MM.1S (cell line): Measurements from ENCODE around the gene TBC1D28.
"Not testable (repeated sequence)": the region's sequence is repeated elsewhere in the genome, so short reads cannot be mapped to it uniquely, and the experiment has no call there.

Source experiments
- CTCF ChIP-seq: fragments of 300-600 bp; sonication (generic); IDR thresholded peaks from 2 replicates; pipeline ENCODE4 v1.5.1; 2016; ENCODE audit warnings: antibody characterized with exemption, low read length, mixed read lengths
- EZH2phosphoT487 ChIP-seq: fragments of 300-600 bp; sonication (generic); IDR thresholded peaks from 2 replicates; pipeline ENCODE4 v1.6.1; 2018; ENCODE audit warnings: antibody characterized with exemption, low read length

- not testable (repeated sequence) for TF ChIP-seq CTCF, EZH2phosphoT487
Measured at GRCh38 chr17:18636237-18636636, 8.0 kb downstream of the TBC1D28 start.
